SH-SY5Y (cell line): Measurements from ENCODE around the gene KRTAP6-3.

Source experiments
- GATA2 ChIP-seq: IDR thresholded peaks from 2 replicates; pipeline ENCODE4 v1.6.1; 2011; ENCODE audit warnings: mild to moderate bottlenecking, low read depth, low read length
- GATA3 ChIP-seq: IDR thresholded peaks from 2 replicates; pipeline ENCODE4 v1.6.1; 2011; ENCODE audit warnings: low read depth, mild to moderate bottlenecking, low read length, moderate library complexity

- no peak for TF ChIP-seq GATA2
- no peak for TF ChIP-seq GATA3
Observed at GRCh38 chr21:30561957-30562356, 30.3 kb upstream of the KRTAP6-3 start.
